Ovary (tissue), 3 donors: Measurements from ENCODE around the gene KIAA0930.

Source experiments
- CTCF ChIP-seq, 3 donors: fragments of 450-650 bp in 2 of 3; fragments of 200-600 bp in 1 of 3; IDR thresholded peaks; one replicate each; pipeline versions ENCODE4 v1.5.1 to v1.8.0; 2016 to 2022; ENCODE audit warnings: antibody characterized with exemption in 3 of 3, mild to moderate bottlenecking in 1 of 3
- EP300 ChIP-seq: sonication (generic); formaldehyde crosslinking; IDR thresholded peaks from one replicate; pipeline ENCODE4 v1.6.1; 2017; ENCODE audit warnings: antibody characterized with exemption
- POLR2A ChIP-seq: fragments of 450-650 bp; IDR thresholded peaks from one replicate; pipeline ENCODE4 v1.6.1; 2017; ENCODE audit warnings: antibody characterized with exemption, mild to moderate bottlenecking, moderate library complexity
- donor health status: DM: no; HTN: no; CAD: no.

DNA sequence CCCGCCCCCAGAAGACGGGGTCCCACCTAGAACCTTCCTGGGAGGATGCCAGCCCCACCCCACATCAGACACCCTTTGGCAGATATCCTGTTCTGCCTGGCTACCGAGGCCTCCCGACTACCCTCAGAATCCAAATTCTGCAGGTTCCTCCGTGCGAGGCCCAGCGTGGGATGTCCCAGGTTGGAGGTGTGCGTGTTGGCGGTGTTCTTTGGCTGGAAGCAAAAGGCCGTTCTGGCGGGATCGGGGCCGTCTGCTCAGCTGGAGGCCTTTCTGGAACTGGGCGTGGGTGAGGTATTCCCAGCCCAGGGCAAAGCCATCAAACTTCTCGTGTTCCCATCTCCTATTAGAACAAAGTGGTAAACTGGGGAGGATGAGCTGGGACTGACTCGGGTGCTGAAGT lies 44.4 kb downstream of the KIAA0930 start:
- TF ChIP-seq CTCF (IDR thresholded peaks at IDR 0.05) (no peak), POLR2A (no peak), EP300 (no peak)
